ENCODE data around the gene SPINK5.

SPINK5 gene

GRCh38 chr5:148060309-148060708 is 3.5 kb upstream of the SPINK5 start:
- H3K79me2 ChIP-seq, result no peaks in the 10 kb centered on the region
- H3K27ac ChIP-seq, result no peak overlapping the region
- H3K9ac ChIP-seq, result no peak overlapping the region
- no peaks in the 10 kb centered on the region for H3K9me3 ChIP-seq (ENCODE audit: control insufficient read depth, low read length)
- no peaks in the 10 kb centered on the region for H3K36me3 ChIP-seq (ENCODE audit: control insufficient read depth, insufficient read depth, low read length)
- no peak for TF ChIP-seq CTCF (IDR thresholded peaks at IDR 0.05)
- no peak overlapping the region for H3K4me3 ChIP-seq (ENCODE audit: low read depth, low read length)
- no peaks in the 10 kb centered on the region for H3K4me1 ChIP-seq
- no peak overlapping the region for H3K4me2 ChIP-seq (ENCODE audit: low read length)
- no peaks in the 10 kb centered on the region for H3K27me3 ChIP-seq (ENCODE audit: control insufficient read depth, insufficient read depth, low read length)
- H2AFZ ChIP-seq, result no peak overlapping the region

GRCh38 chr5:148060881-148061280 is 2.9 kb upstream of the SPINK5 start:
- no peaks in the 10 kb centered on the region for H3K79me2 ChIP-seq
- no peak overlapping the region for H3K9ac ChIP-seq
- no peaks in the 10 kb centered on the region for H3K9me3 ChIP-seq (ENCODE audit: control insufficient read depth, low read length)
- no peak overlapping the region for H3K4me2 ChIP-seq (ENCODE audit: low read length)
- no peaks in the 10 kb centered on the region for H3K36me3 ChIP-seq (ENCODE audit: control insufficient read depth, insufficient read depth, low read length)
- H3K4me3 ChIP-seq (ENCODE audit: low read depth, low read length), result no peak overlapping the region
- TF ChIP-seq CTCF (IDR thresholded peaks at IDR 0.05), result no peak
- H2AFZ ChIP-seq, result no peak overlapping the region
- H3K4me1 ChIP-seq, result no peaks in the 10 kb centered on the region
- H3K27me3 ChIP-seq (ENCODE audit: control insufficient read depth, insufficient read depth, low read length), result no peaks in the 10 kb centered on the region
- no peak overlapping the region for H3K27ac ChIP-seq

GRCh38 chr5:148070621-148071020 is 6.8 kb downstream of the SPINK5 start:
- H3K4me3 ChIP-seq (ENCODE audit: low read depth, low read length), result no peak overlapping the region
- TF ChIP-seq CTCF (IDR thresholded peaks at IDR 0.05), result no peak
- no peak overlapping the region for H3K4me2 ChIP-seq (ENCODE audit: low read length)
- no peaks in the 10 kb centered on the region for H3K27me3 ChIP-seq (ENCODE audit: control insufficient read depth, insufficient read depth, low read length)
- H2AFZ ChIP-seq, result no peak overlapping the region
- H3K79me2 ChIP-seq, result no peaks in the 10 kb centered on the region
- peaks cover under 1% of the 10 kb centered on the region for H3K36me3 ChIP-seq (ENCODE audit: control insufficient read depth, insufficient read depth, low read length)
- H3K4me1 ChIP-seq, result no peaks in the 10 kb centered on the region
- H3K27ac ChIP-seq, result no peak overlapping the region
- H3K9ac ChIP-seq, result no peak overlapping the region
- no peaks in the 10 kb centered on the region for H3K9me3 ChIP-seq (ENCODE audit: control insufficient read depth, low read length)

GRCh38 chr5:148072207-148072606 is 8.4 kb downstream of the SPINK5 start:
- H3K4me1 ChIP-seq, result no peaks in the 10 kb centered on the region
- H3K27me3 ChIP-seq (ENCODE audit: control insufficient read depth, insufficient read depth, low read length), result no peaks in the 10 kb centered on the region
- H3K4me2 ChIP-seq (ENCODE audit: low read length), result no peak overlapping the region
- no peak overlapping the region for H3K9ac ChIP-seq
- H3K9me3 ChIP-seq (ENCODE audit: control insufficient read depth, low read length), result no peaks in the 10 kb centered on the region
- peaks cover 3% of the 10 kb centered on the region for H3K36me3 ChIP-seq (ENCODE audit: control insufficient read depth, insufficient read depth, low read length)
- no peak for TF ChIP-seq CTCF (IDR thresholded peaks at IDR 0.05)
- no peak overlapping the region for H3K27ac ChIP-seq
- no peaks in the 10 kb centered on the region for H3K79me2 ChIP-seq
- H2AFZ ChIP-seq, result no peak overlapping the region
- H3K4me3 ChIP-seq (ENCODE audit: low read depth, low read length), result no peak overlapping the region

GRCh38 chr5:148075529-148075928 is 11.7 kb downstream of the SPINK5 start:
- Histone ChIP-seq H3K36me3 (ENCODE audit: control insufficient read depth, insufficient read depth, low read length) (peaks cover 3% of the 10 kb centered on the region), H3K27me3 (ENCODE audit: control insufficient read depth, insufficient read depth, low read length) (no peaks in the 10 kb centered on the region), H3K9me3 (ENCODE audit: control insufficient read depth, low read length) (no peaks in the 10 kb centered on the region), H3K79me2 (no peaks in the 10 kb centered on the region), H2AFZ (no peak overlapping the region), H3K4me2 (ENCODE audit: low read length) (no peak overlapping the region), H3K4me1 (no peaks in the 10 kb centered on the region), H3K9ac (no peak overlapping the region), H3K4me3 (ENCODE audit: low read depth, low read length) (no peak overlapping the region), H3K27ac (no peak overlapping the region)
- TF ChIP-seq CTCF (IDR thresholded peaks at IDR 0.05), result no peak

All from parathyroid adenoma (tissue), 2 donors.